ENCODE data around the gene ZBP1.

GRCh38 chr20:57658833-57659516 is 38.7 kb upstream of the ZBP1 start:
- TF ChIP-seq CTCF (IDR thresholded peaks at IDR 0.05) = no peak
- TF ChIP-seq POLR2A (IDR thresholded peaks at IDR 0.05) = no peak
